GM21390 (cell line): ENCODE results near the gene OR4C6.

ENCODE experiments used
- ATAC-seq: cut with Tn5 transposase; IDR thresholded peaks from one replicate; pipeline ENCODE4 v1.9.1; 2021; ENCODE audit not compliant: unreplicated experiment

OR4C6 gene

DNA sequence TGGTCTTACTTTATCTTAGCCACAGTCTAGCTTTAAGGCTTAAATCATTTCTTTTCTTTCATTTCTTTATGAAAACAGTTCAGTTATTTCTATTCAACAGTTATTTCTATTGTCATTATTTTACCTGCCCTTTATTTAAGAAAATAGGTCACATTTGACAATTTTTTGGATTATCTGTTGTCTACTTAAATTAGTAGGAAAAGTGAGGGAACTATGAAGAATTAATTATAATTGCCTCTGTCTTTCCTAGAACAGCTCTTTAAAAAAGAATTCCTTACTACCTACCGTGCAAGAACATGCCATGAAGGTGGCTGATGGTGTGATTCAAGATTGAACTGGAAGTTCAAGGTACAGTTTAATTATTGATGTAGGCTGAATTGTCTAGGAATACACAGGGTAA, at the start of gene OR4C6:
Gene OR4C6, plus strand, starts transcription at position 301 of the 400 bp plus-strand sequence. CDS start 2,966 bp downstream, outside the sequence.
- no peak for ATAC-seq

DNA sequence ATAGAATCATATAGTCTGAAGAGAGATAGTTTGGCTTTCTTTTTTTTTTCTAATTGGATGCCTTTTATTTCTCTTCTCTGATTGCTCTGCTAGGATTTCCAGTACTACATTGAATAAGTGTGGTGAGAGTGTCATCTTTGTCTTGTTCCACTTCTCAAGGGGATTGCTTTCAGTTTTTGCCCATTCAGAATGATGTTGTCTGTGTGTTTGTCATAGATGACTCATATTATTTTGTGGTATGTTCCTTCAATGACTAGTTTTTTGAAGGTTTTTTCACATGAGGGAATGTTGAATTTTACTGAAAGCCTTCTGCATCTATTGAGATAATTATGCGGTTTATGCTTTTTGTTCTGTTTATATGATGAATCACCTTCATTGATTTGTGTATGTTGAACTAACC, 37.5 kb upstream of the OR4C6 start:
- no peak for ATAC-seq

DNA sequence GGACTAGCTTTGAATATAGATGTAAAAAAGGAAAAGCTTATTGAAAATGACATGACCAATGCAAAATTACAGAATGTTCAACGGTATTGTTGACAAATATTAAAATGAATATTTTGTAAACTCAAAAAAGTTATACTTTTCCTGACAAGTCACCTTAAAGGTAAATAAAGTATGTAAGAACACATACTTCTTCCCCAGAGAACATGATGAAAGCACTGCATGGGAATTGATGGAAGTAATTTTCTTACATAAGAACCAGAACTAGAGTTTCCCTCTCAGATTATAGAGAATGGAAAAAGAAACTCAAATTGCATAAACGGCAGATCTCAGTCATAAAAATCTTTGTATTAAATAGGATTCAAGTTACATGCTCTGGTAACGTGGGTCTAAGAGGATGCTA, 27.2 kb upstream of the OR4C6 start, which contains the start of gene OR4P4:
Gene OR4P4, plus strand, starts transcription at position 301 of the 400 bp plus-strand sequence.
- no peak for ATAC-seq

DNA sequence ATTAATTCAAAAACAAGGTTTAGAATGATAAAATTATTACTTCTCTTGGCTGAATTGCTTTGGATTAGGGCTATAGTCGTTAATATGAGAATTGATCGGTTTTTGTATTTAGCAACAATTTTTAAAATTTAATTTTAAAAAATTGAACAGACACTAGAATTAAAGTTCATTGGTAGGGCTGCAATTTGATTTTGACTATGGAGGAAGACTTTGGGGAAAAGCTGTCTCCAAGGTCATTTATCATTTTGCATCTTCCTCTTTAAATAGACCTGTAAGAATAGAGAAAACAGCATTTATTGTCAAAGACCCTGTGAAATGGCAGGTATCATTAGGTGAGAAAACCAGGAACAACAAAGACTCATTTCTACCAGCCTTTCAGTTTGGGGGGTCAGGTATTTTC, 14.0 kb upstream of the OR4C6 start, which contains the start of gene OR4S2:
Gene OR4S2, plus strand, starts transcription at position 301 of the 400 bp plus-strand sequence. CDS start 2,577 bp downstream, outside the sequence.
- ATAC-seq, result no peak

DNA sequence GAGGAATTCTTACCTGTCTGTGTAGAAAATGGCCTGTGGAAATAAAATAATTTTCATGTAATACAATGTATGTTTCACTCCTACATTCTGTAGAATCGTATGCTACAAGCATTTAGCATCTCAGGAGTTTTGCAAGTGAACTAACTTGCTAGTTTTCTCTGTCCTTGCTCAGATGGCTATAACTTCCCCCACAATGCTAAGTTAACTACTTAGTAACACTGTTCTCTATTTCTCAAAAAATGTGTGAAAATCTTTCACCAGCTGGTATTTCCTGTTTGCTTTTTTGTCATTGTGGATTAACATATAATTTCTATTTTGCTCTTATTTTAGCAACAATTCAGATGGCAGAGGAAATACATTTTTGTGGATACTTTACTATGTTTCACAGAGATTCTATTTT, 9.4 kb upstream of the OR4C6 start:
- ATAC-seq, result no peak

DNA sequence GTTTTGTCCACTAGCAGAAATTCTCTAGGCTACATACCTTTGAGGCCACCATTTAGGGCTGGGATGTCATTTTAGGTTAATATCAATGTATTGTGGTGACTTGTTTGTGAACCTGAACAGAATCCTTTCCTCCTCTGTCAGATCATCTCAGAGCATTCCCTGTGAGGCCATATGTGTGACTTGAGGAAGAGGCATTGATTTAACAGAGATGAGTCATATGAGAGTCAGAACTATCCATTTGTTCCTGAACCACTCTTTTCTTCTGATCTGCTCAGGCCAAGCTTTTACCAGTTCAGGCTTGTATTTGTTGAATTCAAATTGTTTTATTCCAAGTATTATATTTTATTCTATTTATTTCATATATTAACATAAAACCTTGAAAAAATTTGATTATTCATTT, 6.9 kb upstream of the OR4C6 start:
- no peak for ATAC-seq

DNA sequence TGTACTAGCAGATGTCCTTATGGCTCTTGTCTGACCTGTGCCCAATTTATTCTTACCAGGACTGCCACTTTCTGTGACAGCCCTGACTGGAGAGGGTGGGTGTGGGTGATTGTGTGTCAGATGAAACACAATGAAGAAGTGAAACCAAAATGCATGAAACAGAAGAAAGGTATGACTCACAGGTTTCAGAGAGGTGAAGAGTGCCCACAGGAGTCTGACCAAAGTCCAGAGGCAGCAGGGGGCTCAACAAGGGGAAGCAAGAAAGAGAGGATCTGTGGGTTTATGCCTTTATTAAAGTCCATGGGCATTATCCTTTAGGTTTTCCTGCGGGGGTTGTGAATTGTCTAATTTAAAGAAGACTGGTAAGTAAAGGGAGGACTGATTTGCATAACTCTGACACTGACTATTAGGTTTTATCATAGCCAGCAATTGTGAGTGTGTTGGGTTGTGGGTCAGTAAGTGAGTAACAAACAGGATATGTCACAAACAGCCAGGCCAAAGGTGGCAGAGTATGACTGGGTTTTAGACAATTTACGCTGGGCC, 3.9 kb upstream of the OR4C6 start:
- ATAC-seq, result no peak

DNA sequence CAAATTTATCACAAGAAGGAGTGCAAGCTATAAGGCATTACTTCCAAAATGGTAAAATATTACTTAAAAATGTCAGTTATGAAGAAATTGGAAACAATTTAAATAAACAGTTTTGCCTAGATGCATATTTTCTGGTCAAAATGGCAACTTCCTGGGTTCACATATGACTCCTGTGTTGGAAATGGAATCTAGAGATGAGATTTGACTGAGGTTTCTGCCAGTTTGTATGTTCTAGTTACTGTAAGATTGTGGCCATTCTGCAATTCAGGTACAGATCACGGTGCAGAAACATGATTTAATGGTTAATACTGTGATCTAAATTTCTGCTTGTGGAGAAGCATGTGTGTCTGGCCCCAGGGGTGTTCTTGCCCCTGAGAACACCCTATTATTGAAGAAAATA, 3.4 kb upstream of the OR4C6 start:
- ATAC-seq, result no peak

DNA sequence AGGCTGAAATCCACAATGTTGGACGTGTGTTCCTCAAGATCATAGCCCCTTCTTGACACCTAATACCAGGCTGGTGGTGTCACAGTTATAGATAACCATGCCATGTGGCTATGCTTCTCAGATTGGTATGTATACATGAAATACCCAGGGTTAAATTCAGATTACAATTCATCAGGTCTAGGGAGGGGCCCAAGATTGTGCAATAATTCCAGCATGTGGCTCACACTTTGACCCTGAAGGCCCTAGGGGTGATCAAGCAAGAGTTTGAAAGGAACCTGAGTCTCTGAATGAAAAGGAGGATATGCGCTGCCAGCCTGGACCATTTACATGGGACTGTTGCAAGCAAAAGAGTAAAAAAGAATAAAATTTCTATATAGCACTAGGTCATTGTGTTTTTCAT, 7.4 kb downstream of the OR4C6 start:
- no peak for ATAC-seq

DNA sequence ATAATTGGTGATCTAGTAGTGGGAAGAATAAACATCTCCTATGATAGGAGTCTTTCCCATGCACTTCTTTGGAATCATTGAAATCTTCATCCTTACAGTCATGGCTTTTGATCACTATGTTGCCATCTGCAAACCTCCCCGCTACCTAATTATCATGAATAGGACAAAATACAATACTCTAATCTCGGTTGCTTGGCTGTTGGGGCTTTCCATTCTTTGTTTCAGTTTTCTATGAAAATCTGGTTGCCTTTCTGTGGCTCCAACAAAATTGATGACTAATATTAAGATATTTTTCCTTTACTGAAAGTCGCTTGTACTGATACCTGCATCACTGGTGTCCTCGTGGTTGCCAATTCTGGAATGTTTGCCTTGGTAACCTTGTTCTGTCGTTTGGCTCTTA, 11.9 kb downstream of the OR4C6 start:
- ATAC-seq, result no peak

DNA sequence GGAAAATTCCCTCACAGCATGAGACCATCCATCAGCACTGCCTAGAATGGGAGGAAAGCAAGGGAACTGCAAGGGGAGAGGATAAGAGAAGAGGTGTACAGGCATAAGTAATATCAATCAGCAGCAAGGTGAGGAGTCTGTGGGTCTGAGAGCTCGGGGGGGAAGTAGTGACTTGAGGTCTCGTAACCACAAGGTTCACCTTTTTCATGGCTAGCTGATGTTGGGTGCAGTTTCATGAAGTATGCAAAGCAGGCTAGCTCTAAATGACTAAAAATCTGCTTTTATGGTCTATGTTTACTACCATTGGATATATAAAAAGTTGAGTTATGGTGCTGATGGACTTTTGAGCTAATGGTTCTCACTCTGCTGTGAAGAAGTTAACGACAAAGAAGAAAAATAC, 35.8 kb downstream of the OR4C6 start:
- ATAC-seq, result no peak

DNA sequence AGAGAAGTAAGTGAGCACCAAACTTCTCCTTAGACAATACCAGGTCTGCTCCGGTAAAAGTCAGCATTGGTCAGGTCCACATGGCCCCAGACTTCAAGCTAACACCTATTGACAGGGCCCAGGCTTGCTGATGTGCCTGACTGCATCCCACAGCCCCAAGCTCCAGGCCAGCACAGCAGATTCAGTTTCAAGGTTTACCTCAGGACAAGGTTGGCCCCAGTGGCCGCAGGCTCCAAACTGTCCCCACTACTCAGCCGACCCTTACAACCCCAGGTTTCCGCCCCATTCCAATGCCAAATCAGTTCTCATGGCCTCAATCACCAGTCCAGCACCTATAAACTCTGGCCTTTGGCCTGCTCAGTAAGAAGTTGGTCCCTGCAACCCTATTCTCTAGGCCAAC, 39.4 kb downstream of the OR4C6 start:
- ATAC-seq, result no peak

DNA sequence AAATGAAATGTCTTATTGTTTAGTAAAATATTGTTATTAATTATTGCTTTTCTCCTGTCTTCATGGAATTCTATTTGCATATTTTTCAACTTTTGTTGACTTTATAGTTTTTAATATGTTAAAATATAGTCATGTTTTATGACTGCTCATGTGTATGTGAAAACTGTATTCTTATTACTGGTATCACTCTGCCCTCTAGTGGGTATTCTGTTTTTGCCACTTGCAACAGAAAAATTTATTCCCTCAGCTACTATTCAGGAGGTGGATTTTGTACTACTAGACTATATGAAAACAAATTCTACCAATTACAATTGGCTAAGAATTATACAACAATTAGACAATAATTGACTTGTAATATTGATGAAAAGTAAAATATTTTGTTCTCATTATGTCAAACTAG, 45.0 kb downstream of the OR4C6 start:
- no peak for ATAC-seq

DNA sequence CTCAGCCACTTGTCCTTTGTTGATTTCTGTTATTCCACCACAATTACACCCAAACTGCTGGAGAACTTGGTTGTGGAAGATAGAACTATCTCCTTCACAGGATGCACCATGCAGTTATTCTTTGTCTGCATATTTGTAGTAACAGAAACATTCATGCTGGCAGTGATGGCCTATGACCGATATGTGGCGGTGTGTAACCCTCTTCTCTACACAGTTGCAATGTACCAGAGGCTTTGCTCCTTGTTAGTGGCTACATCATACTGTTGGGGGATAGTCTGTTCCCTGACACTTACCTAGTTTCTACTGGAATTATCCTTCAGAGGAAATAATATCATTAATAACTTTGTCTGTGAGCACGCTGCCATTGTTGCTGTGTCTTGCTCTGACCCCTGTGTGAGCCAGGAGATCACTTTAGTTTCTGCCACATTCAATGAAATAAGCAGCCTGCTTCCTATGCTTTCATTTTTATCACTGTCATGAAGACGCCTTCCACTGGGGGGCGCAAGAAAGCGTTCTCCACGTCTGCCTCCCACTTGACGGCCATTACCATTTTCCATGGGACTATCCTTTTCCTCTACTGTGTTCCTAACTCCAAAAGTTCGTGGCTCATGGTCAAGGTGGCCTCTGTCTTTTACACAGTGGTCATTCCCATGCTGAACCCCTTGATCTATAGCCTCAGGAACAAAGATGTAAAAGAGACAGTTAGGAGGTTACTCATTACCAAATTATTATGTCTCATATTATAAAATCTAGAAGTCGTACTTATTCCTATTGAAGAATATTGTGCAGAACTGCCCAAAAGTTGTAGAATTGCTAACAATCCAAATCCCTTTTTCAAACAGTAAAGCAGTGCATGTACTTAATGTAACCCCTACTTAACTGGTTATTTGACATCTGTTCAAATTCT, 53.2 kb downstream of the OR4C6 start:
- no peak for ATAC-seq
